Anterior cingulate cortex (tissue), 58 donors: ENCODE measurements around the gene DNAH6.

Source experiments
- DNase-seq, 58 donors: peaks; one replicate each; lab custom pipeline; 2025; lab: John Stamatoyannopoulos, UW

The DNAH6 gene

DNA sequence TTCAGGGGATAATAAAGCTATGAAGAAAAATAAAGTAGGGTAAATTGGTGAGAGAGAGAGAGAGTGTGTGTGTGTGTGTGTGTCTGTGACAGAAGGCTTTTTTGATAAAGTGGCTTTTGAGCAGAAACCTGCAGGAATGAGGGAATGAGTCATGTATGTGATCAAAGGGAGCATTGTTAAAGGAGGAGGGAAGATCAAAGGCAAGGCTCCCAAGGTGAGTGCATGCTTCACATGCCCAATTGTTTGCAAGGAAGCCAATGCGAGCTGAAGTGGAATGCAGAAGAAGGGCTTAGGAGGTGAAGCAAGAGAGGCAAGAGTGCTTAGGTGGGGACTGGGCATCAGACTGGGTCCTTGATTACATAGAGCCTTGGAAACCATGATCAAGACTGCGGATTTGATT, 96.8 kb downstream of the DNAH6 start:
- DNase-seq: no peak

DNA sequence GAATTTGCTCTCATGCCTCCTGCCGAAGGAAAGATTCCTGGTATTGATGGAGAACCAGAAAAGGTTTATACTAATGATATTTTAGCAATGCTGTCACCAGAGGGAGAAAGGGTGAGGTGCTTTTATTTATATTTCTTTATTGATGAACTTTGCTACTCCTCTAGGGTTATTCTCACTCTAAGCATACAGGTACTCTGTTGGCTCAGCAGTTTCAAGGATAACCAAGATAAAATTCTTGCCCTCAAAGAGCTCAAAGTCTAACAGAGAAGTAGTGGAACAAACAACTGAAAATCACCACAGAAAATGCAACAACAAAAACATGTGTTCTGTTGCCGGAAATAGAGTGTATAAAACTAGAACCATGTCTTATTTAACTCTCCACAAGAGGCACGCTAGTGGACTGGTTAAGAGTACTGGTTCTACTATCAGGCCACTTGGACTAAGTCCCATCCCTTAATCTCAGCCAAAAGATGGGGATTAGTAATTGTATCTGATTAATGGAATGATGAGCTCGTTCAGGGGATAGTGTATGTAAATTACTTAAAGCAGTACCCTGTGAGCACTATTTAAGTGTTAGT, 103.6 kb downstream of the DNAH6 start:
- DNase-seq: no peak

DNA sequence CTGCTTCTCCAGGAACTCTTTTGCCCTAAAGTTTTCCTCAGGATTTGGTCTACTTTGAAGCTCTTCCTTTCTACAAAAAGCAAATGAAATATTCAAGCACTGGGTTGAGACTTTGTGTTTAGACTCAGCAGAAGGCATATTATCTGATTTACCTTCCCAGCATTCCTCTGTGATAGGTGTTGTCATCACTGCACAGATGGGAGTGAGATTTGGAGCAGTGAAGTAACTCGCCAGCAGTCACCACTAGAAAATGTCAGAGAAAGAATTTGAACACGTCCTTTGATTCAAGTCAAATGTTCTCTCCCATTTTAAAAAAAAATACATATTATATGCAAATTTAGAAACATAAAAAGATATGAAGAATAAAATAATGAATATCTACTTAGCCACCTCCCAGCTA, 112.2 kb downstream of the DNAH6 start:
- no peak for DNase-seq

DNA sequence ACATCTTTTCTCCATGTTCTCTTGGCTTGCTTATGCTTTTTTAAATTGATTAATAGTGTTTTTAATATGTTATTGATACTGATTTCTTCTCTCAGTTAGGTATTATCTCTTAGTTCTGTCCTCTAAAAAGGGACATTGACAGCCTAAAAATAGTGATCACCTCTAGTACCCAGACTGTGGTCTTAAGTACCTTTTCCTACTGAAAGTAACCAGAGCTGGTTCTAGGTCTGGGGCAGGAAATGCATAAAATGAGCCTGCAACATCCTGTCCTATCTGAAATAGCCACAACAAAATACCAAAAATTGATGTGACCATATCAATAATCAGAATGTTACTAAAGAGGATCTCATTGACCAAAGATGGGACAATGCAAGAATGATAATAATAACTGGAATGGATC, 113.3 kb downstream of the DNAH6 start:
- DNase-seq: no peak

DNA sequence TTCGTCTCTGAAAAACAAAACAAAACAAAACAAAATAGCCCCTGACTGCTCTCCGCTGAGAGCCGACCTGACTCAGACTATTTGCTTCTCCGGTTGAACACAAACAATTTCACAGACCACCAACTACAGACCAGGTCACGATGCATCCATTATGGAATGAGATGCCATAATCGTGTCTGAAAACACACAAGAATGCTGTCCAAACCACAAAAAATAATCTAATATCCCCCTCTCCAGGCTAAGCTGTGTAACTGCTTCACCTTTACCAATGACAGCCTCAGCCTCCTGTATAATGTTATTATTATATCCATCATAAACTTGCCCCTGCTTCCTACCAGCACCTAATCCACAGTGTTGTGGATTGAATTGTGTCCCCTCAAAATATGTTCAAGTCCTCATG, 114.7 kb downstream of the DNAH6 start:
- no peak for DNase-seq

DNA sequence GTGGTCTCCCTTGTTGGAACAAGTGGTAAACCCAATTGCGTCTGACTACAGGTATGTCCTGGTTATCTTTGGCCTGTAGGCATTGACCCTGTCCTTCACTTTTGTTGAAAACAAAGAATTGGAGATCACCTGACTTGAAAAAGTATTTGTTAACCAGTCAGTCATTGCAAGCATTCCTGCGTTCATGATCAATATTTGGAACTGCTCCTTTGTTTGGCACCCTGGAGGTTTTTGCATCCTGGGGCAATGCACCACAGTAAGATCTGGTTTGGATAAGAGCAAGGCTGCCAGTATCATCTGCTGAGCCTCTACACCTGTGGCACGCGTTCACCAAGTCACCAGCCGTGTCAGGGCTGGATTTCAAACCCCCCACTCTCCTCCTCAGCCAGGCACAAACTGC, 115.7 kb downstream of the DNAH6 start:
- DNase-seq: no peak

DNA sequence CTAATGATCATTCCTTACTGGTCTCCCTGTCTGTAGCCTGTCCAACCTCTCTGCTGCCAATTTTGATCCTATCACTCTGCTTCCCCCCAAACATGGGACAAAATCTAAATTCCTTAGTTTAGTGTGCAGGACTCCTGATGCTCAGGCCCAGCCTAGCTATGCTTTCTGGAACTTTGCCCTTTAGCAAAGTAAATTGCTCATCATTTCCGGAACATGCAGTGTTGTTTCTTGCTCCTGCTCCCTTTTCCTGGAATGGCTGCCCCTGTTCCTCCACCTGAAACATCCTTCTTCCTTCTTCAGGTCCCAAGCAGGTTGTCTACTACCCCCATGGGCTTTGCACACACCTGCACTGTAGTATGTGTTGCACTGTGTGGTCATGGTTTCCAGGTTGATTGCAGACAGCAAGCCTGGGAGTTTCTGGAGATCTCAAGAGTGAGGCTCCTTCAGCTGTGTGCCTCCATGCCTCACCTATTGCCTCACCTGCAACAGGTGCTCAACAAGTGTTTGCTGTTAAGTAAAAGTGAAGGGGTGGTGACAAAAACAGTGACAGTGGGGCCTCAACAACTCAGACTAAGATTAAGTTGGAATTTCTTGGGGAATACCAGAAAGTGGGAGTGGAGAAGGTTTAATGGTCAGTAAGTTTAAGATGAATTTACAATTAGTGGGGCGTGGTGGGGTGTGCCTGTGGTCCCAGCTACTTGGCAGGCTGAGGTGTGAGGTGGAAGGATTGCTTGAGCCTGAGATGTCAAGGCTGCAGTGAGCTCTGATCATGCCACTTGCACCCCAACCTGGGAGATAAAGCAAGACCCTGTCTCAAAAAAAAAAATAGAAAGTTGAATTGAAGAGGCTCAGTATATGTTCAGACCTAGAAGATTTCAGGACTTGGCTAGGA, 120.0 kb downstream of the DNAH6 start:
- DNase-seq: no peak

DNA sequence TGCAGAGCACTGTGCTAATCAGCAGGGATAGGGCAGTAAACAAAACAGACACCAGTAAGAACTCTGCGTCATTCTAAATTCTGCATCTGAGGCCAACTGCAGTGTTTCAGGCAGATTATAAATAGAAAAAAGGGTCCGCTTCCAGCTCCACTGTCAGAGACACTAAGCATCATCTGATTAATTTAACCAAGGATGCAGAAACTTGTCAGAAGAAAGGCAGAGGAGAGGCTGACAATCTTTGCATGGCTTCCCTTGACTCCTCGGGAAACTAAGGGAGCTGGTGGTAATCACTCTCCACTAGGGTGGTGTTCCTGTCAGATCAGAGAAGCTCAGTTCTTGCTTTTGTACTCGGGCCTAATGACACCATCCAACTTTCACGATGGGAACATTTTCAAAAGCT, 123.5 kb downstream of the DNAH6 start:
- no peak for DNase-seq

DNA sequence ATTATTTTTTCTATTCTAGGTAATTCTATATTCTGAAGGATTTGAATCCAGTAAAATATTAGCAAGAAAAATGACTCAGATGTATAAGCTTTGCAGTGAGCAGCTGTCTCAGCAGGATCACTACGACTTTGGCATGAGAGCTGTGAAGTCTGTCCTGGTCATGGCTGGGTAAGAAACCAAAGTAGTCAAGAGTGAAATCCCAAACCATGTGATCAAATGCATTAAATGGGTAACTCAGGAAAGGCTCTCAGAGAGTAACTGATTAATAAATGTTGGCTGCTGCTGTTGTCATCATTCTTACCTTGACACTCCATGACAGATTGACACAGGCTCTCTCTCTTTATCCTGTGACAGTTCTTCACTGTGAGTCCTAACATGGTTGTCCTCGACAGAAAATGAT, 124.1 kb downstream of the DNAH6 start:
- DNase-seq: no peak

DNA sequence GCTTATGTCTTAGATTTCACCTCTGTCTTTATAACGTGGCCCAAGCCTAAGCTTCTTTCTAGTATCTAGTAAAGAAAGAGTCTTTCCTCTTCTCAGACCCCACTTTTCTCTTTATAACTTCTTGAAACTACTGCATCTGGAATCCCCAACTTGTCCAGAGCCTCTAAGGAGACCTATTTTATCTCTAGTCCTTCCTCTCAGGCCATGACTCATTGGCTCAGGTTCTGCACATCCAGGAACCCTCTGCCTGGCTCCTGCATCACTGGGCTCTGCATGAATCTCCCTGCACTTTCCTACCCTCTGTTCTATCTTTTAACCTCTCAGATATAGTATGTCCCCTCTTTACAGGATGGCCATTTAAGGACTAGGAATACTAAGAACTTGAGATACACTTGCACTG, 124.7 kb downstream of the DNAH6 start:
- no peak for DNase-seq

DNA sequence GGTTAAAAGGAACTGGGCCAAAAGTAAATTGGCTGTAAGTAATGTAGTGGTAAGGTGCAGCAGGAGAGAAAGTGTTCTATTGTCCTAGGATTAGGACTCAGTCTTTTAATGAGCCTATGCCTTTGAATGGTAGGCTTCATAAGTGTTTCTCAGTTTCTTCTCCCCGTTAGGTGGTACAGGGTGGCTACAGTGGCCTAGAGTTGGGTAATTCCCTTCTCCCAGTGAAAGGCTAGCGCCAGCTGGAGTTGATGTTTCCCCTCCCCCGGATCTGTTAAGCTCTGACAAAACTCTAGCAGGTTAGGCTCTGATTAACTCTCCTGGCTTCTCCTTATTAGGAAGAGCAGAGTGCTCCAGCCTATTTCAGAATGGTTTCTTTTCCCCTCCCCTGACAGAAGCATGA, 127.7 kb downstream of the DNAH6 start:
- no peak for DNase-seq

DNA sequence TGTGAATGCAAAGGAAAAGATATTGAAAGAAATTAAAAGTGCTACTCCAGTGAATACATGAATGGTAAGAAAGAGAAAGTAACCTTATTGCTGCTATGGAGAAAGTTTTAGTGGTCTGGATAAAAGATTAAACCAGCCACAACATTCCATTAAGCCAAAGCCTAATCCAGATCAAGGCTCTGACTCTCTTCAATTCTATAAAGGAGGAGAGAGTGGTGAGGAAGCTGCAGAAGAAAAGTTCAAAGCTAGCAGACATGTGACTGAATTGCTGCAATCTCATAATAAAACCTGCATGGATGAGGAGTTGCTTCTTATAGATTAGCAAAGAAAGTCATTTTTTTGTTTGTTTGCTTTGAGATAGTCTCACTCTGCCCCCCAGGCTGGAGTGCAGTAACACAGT, 130.2 kb downstream of the DNAH6 start:
- no peak for DNase-seq

DNA sequence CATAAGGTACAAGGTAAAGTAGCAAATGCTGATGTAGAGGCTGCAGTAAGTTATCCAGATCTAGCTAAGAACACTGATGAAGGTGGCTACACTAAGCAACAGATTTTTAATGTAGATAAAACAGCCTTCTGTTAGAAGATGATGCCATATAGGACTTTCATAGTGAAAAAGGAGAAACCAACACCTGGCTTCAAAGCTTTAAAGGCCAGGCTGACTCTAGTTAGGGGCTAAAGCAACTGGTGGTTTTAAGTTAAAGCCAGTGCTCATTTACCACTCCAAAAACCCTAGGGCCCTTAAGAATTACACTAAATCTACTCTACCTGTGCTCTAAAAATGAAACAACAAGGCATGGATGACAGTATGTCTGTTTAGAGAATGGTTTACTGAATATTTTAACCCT, 131.0 kb downstream of the DNAH6 start:
- no peak for DNase-seq

DNA sequence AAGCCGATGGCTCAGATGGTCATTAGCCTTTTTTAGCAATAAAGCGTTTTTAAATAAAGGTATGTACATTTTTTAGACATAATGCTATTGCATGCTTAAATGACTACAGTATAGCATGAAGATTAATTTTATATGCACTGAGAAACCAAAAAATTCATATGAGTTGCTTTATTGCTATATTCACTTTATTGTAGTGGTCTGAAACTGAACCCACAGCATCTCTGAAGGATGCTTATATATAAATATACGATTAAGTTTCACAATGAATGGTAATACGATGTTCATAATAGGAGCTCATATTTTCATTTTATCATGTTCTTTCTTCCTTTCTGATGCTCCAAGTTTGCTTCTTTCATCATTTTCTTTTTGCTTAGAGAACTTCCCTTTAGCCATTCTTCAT, 132.8 kb downstream of the DNAH6 start:
- no peak for DNase-seq

DNA sequence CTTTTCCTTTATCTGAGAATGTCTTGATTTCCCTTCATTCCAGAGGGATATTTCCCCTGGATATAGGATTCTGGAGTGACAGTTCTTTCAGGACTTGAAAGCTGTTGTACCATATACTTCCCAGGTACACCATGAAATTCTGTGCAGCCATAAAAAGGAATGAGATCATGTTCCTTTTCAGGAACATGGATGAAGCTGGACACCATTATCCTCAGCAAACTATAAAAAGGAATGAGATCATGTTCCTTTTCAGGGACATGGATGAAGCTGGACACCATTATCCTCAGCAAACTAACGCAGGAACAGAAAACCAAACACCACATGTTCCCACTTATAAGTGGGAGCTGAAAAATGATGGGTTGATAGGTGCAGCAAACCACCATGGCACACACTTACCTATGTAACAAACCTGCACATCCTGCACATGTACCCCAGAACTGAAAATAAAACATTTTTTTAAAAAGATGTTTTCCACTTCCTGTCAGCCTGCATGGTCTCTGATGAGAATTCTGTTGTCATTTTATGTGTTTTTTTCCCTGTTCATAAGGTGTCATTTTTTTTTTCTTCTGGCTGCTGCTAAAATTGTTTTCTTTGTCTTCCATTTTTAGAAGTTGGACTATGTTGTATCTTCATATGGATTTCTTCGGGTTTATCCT, 133.3 kb downstream of the DNAH6 start:
- DNase-seq: peak in 1 of 58 donors; percentile 26

DNA sequence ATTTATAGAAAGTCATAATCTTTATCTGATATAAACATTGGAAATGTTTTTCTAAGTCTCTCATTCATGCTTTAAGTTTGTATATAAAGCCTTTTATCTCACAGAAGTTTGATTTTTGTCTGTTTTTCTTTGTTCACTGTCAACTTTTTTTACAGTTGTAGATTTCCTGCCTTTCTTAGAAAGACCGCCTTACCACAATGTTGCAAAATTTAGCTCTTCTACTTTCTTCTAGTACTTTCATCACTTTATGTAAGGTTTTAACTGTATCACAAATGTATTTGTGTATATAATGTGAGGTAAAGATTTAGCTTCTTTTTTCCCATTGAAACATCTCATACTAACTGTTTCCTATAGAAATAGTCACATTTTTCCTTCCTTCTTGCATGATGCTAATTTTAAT, 136.1 kb downstream of the DNAH6 start:
- DNase-seq: no peak

DNA sequence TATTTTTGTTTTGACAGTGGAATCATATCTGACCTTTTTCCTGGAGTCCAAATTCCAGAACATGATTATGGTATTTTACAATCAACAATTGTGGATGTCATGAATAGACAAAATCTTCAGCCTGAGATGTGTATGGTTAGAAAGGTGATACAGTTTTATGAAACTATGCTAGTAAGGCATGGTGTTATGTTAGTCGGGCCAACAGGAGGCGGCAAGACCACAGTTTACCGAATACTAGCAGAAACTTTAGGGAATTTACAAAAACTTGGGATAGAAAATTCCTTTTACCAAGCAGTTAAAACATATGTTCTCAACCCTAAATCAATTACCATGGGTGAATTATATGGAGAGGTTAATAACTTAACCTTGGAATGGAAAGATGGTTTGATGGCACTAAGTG, 137.0 kb downstream of the DNAH6 start:
- no peak for DNase-seq

DNA sequence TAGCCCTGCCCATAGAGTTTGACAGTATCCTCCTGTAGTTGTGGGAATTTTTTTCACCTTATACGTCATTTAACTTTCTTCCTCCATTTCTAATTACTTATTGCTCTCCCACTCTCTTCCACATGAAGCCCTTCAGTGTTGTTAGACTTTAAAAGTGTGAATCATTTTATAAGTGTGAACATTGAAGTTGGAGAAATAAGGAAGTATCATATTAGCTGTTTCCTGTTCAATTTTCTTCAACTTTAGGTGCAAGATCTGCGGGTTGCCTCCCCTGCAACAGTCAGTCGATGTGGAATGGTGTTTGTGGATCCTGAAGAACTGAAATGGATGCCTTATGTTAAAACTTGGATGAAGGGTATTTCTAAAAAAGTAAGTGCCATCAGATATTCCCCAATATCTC, 138.1 kb downstream of the DNAH6 start:
- DNase-seq: no peak

DNA sequence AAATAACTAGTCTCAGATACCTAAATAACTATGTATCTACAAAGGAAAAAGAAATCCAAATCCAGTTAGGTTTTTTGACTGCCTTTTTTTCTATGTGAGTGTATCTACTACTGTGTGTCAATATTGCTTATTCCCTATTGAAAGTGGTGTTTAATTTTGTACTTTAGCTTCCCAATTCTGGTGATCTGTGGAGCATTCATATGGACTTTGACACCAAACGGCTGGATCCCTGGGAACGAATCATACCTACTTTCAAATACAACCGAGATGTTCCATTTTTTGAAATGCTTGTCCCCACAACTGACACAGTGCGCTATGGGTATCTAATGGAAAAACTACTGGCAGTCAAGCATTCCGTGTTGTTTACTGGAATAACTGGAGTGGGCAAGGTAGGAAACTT, 152.8 kb downstream of the DNAH6 start:
- no peak for DNase-seq

DNA sequence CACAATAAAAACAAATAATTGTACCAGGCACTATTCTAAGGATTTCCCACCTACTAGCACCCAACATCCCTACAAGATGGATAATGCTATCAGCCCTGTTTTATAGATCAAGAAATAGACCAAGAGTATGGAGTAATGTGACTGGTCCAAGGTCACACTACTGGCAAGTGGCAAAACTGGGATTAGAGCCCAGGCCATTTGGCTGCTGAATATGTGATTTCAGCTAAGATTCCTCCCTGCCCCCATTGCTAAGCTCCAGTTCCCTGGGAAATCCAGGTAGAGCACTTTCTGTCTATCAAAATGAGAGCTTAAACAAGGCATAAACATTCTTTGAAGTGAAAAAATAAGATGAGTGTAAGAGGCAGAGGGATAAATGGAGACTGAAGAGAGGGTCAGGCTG, 157.8 kb downstream of the DNAH6 start:
- no peak for DNase-seq

DNA sequence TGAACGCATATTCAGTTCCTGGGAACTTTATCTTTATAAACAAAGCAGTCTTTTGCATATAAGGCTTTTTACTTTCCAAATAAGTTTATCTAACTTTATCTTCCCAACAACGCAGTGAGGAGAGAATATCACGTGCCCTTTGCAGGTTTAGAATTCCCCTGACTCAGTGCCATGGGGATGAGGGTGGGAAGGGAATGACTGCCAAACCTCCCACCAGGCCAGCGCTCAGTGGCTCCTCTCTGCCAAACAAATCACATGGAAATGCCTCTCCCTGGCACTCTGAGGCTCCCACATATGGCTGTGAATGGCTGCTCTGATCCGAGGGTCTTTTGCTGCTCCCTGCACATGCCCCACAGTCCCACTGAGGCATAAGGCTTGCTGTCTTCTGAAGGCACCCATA, 158.3 kb downstream of the DNAH6 start:
- DNase-seq: peak in 5 of 58 donors; percentile 3 to 9 (median 5)

DNA sequence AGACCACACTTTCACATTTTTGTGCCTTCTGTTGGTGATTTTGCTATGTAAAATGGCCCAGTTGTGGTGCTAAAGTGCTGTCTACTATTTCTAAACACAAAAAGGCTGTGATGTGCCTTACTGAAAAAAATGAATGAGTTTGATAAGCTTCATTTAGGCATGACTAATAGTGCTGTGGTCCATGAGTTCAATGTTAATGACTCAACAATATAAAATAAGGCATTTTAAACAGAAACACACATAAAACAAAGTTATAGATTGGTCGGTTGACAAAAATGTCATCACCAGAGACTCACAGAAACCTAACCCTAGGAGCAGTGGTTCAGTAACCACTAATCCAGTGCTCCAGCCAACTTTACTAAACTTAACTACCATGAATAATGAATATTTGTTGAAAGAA, 160.0 kb downstream of the DNAH6 start:
- DNase-seq: no peak
